ENCODE results near the gene XKR7. TPM values are rescaled to one million over a fixed set of nuclear protein-coding genes. Genes with fewer than 3 reads are reported as not detected.

The XKR7 gene
- total and polyA plus RNA-seq, 10 donors: 0.02 to 0.21 (median 0.08) TPM; not detected in 2

GRCh38 chr20:32052778-32053362, 84.9 kb downstream of the XKR7 start:
- intact Hi-C loops (cut with DNase I; ENCODE audit: low total_unique reads): no loop called here
- DNase-seq: peak; percentile 96
- Histone ChIP-seq H3K9me3 (no peaks in the 10 kb centered on the region), H3K36me3 (peaks cover 0 to 17% (median 0%) of the 10 kb centered on the region in 6 donors), H3K4me1 (peaks cover 10 to 78% (median 30%) of the 10 kb centered on the region in 6 donors), H3K27me3 (replicated peaks in 1 of 7) (peaks cover 5 to 50% (median 21%) of the 10 kb centered on the region in 7 donors), H3K27ac (peak overlapping the region; percentile 57 to 99 (median 94)), H3K4me3 (peak overlapping the region; percentile 33 to 78 (median 50))
- TF ChIP-seq CTCF (IDR thresholded peaks at IDR 0.05 in 8 of 11, conservative IDR thresholded peaks at IDR 0.05 in 3 of 11) (no peak), POLR2A (IDR thresholded peaks at IDR 0.05) (peak in 2 of 3 donors; percentile 14 to 46), POLR2AphosphoS5 (IDR thresholded peaks at IDR 0.05) (peak; percentile 73 to 89 (median 77))
- 9 to 15% (median 13%) methylated on average over 21 to 22 of the region's 22 CpGs for whole genome bisulfite sequencing, 5 donors

Small RNA genes within 50 kb of the gene (small RNA-seq; reads per million reads assigned to genes)
- gene RNA5SP481 (0.81 to 2.6 (median 0.90) reads per million in 4 donors), gene RNA5SP482 (0.08 to 0.81 (median 0.55) reads per million in 4 donors)

Other genes with a start within 250 kb of the XKR7 start
- gene BCL2L1, start 245.3 kb upstream of the XKR7 start, total RNA-seq: 100 to 1,000 TPM in 4 of 7 donors, 10 to 100 TPM in 3; 70.2 to 167 (median 107) TPM
- gene BCL2L1, start 245.3 kb upstream of the XKR7 start, polyA plus RNA-seq: 10 to 100 TPM; 18.7 to 55.5 (median 22.7) TPM
- 10 to 100 TPM in 3 of 7 donors, 1 to 10 TPM in 4; 2.6 to 16.2 (median 8.8) TPM for gene TPX2, start 228.9 kb upstream of the XKR7 start, total RNA-seq
- gene TPX2, start 228.9 kb upstream of the XKR7 start, polyA plus RNA-seq: 1 to 10 TPM; 1.4 to 9.3 (median 3.1) TPM
- gene MYLK2, start 148.8 kb upstream of the XKR7 start, total RNA-seq: 1 to 10 TPM in 6 of 7 donors, under 1 TPM in 1; 0.97 to 3.4 (median 2.2) TPM
- gene MYLK2, start 148.8 kb upstream of the XKR7 start, polyA plus RNA-seq: 1 to 10 TPM; 1.7 to 1.9 (median 1.8) TPM
- 1 to 10 TPM; 1.4 to 5.6 (median 1.9) TPM for gene FOXS1, start 122.5 kb upstream of the XKR7 start, total RNA-seq
- gene FOXS1, start 122.5 kb upstream of the XKR7 start, polyA plus RNA-seq: 1 to 10 TPM; 1.9 to 5.7 (median 2.8) TPM
- 1 to 10 TPM in 6 of 7 donors, under 1 TPM in 1; 0.69 to 7.3 (median 2.1) TPM for gene DUSP15, start 97.6 kb upstream of the XKR7 start, total RNA-seq
- 1 to 10 TPM; 2.5 to 6.7 (median 3.0) TPM for gene DUSP15, start 97.6 kb upstream of the XKR7 start, polyA plus RNA-seq
- gene TTLL9, start 97.5 kb upstream of the XKR7 start, total RNA-seq: under 1 TPM; 0.23 to 0.79 (median 0.37) TPM
- under 1 TPM; 0.22 to 0.33 (median 0.30) TPM for gene TTLL9, start 97.5 kb upstream of the XKR7 start, polyA plus RNA-seq
- gene PDRG1, start 16.1 kb upstream of the XKR7 start, total RNA-seq: 10 to 100 TPM in 4 of 7 donors, 1 to 10 TPM in 3; 8.2 to 13.9 (median 10.4) TPM
- gene PDRG1, start 16.1 kb upstream of the XKR7 start, polyA plus RNA-seq: 10 to 100 TPM; 15.8 to 21.1 (median 19.7) TPM
- gene CCM2L, start 42.3 kb downstream of the XKR7 start, total RNA-seq: 100 to 1,000 TPM in 5 of 7 donors, 10 to 100 TPM in 2; 64.8 to 186 (median 138) TPM
- gene CCM2L, start 42.3 kb downstream of the XKR7 start, polyA plus RNA-seq: 100 to 1,000 TPM in 1 of 3 donors, 10 to 100 TPM in 2; 27.6 to 158 (median 71.1) TPM
- 100 to 1,000 TPM; 139 to 341 (median 155) TPM for gene HCK, start 84.1 kb downstream of the XKR7 start, total RNA-seq
- gene HCK, start 84.1 kb downstream of the XKR7 start, polyA plus RNA-seq: 10 to 100 TPM; 44.3 to 76.4 (median 53.0) TPM
- 10 to 100 TPM; 33.6 to 58.3 (median 42.7) TPM for gene TM9SF4, start 141.6 kb downstream of the XKR7 start, total RNA-seq
- gene TM9SF4, start 141.6 kb downstream of the XKR7 start, polyA plus RNA-seq: 10 to 100 TPM; 12.0 to 13.7 (median 13.3) TPM
- 10 to 100 TPM; 11.9 to 16.6 (median 12.5) TPM for gene PLAGL2, start 239.6 kb downstream of the XKR7 start, total RNA-seq
- 1 to 10 TPM; 2.2 to 4.0 (median 2.2) TPM for gene PLAGL2, start 239.6 kb downstream of the XKR7 start, polyA plus RNA-seq
- gene POFUT1, start 239.7 kb downstream of the XKR7 start, total RNA-seq: 10 to 100 TPM; 19.5 to 26.3 (median 21.5) TPM
- 1 to 10 TPM; 3.8 to 7.5 (median 4.7) TPM for gene POFUT1, start 239.7 kb downstream of the XKR7 start, polyA plus RNA-seq

Data from spleen (tissue), 11 donors.